ENCODE data around the gene CTDP1. TPM values are rescaled to one million over a fixed set of nuclear protein-coding genes. Genes with fewer than 3 reads are reported as not detected.

Gene CTDP1
- total RNA-seq, 4 donors from 2014 or later, result 12.3 to 21.8 (median 16.5) TPM

DNA sequence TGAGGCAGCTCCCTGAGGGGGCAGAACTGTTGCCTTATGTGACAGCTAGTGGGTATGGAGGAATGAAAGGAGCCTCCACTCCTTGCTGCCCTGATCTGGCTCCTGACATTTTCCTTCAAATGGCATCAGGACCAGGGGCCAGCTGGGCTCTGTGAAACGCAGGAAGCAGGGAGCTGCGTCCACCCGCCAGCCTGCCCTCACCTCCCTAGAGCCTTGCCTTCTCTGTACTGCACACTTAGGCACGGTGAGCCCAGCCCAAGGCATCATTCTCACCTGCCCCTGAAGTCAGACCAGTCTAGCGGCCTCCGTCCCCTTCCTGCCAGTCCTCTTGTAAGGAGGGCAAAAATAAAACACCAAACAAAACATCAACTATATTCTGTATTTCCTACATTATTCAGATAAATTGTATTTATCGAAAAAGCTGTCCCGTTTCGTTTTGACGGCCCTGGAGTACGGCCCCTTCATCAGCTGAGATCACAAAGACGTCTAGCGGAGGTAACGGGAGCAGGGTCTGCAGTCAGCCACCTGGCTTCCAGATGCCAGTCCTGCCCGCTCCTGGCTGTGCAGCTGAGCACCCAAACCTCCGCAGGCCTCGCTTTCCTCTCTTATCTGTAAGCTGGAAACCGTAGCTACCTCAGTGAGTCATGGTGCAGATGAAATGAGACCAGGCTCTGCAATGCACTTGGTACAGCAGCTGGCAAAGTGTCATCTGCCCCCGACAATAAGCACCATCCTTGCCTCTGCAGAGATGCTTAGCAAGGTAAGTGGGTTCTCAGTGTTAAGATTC, 6.9 kb upstream of the CTDP1 start:
- intact Hi-C loops (cut with DNase I; ENCODE audit: low total_unique reads) (no loop called here), in situ Hi-C loops (cut with MboI; ENCODE audit: low sequenced_read_pairs in 4 of 4) (no loop called here)
- ATAC-seq, result no peak
- Histone ChIP-seq H3K27me3 (no peaks in the 10 kb centered on the region), H3K36me3 (no peaks in the 10 kb centered on the region), H3K4me1 (peaks cover under 1 to 8% of the 10 kb centered on the region in 2 donors), H3K4me3 (no peak overlapping the region), H3K27ac (no peak overlapping the region), H3K9me3 (no peaks in the 10 kb centered on the region)
- TF ChIP-seq, protein P1, sequence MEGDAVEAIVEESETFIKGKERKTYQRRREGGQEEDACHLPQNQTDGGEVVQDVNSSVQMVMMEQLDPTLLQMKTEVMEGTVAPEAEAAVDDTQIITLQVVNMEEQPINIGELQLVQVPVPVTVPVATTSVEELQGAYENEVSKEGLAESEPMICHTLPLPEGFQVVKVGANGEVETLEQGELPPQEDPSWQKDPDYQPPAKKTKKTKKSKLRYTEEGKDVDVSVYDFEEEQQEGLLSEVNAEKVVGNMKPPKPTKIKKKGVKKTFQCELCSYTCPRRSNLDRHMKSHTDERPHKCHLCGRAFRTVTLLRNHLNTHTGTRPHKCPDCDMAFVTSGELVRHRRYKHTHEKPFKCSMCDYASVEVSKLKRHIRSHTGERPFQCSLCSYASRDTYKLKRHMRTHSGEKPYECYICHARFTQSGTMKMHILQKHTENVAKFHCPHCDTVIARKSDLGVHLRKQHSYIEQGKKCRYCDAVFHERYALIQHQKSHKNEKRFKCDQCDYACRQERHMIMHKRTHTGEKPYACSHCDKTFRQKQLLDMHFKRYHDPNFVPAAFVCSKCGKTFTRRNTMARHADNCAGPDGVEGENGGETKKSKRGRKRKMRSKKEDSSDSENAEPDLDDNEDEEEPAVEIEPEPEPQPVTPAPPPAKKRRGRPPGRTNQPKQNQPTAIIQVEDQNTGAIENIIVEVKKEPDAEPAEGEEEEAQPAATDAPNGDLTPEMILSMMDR (IDR thresholded peaks at IDR 0.05 in 4 of 5, conservative IDR thresholded peaks at IDR 0.05 in 1 of 5), result no peak
- no peak for TF ChIP-seq POLR2A (IDR thresholded peaks at IDR 0.05)
- no peak for DNase-seq

DNA sequence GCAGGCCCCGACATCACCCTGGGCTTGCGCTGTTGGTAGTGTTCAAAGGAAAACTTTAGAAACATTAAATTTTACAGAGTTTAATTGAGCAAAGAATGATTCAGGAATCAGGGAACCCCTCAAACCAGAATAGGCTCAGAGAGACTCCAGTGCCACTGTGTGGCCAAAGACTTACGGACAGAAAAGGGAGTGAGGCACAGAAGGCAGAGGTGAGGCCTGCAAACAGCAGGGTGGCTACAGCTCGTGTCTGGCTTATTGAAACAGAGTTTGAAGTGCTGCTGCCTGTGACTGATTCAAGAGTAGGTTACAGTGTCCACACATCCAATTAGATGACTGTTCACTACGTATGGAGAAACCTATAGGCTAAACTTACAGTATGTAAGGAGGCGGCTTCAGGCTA, 2.4 kb upstream of the CTDP1 start:
- TF ChIP-seq, protein P1 (IDR thresholded peaks at IDR 0.05 in 4 of 5, conservative IDR thresholded peaks at IDR 0.05 in 1 of 5), result no peak
- no peak for TF ChIP-seq POLR2A (IDR thresholded peaks at IDR 0.05)
- intact Hi-C loops (cut with DNase I; ENCODE audit: low total_unique reads) (loop anchor here (5.0 kb wide), 2 partner anchors 45 to 310 kb away; partner anchors contain the start of gene TXNL4A), in situ Hi-C loops (cut with MboI; ENCODE audit: low sequenced_read_pairs in 4 of 4) (no loop called here)
- H3K27ac ChIP-seq, result peak overlapping the region in 1 of 4 donors; percentile 98
- H3K27me3 ChIP-seq, result no peaks in the 10 kb centered on the region
- ATAC-seq (no peak), DNase-seq (no peak)
- peaks cover 25 to 29% of the 10 kb centered on the region in 2 donors for H3K4me1 ChIP-seq
- H3K9me3 ChIP-seq, result no peaks in the 10 kb centered on the region
- H3K4me3 ChIP-seq, result no peak overlapping the region
- H3K36me3 ChIP-seq, result no peaks in the 10 kb centered on the region

DNA sequence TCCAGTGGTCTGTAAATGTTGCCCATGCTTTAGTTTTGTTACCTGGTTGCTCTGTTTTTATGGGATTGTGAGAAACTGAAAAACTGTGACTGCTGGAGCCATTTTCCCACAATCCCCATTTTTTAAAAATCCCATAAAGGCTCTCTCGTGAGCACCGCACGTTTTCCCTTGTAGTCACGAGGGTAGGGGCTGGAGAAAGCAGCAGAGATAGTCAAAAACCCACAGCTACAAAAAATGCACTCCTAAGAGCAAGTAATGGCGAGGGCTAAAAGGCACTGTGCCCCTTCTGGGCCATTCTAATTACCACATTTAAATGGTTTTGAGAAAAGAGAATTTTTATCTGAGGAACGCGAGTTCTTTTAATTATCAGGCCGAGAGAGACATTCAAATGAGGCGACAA, 1.8 kb upstream of the CTDP1 start:
- H3K27ac ChIP-seq, result peak overlapping the region; percentile 94 to 99 (median 96)
- in situ Hi-C loops (cut with MboI; ENCODE audit: low sequenced_read_pairs in 4 of 4) (no loop called here), intact Hi-C loops (cut with DNase I; ENCODE audit: low total_unique reads) (loop anchor here (2.0 to 5.0 kb wide), 3 partner anchors 44 to 309 kb away; partner anchors contain the start of genes NFATC1 and TXNL4A)
- ATAC-seq (no peak), DNase-seq (no peak)
- TF ChIP-seq POLR2A (IDR thresholded peaks at IDR 0.05), result no peak
- TF ChIP-seq, protein P1 (IDR thresholded peaks at IDR 0.05 in 4 of 5, conservative IDR thresholded peaks at IDR 0.05 in 1 of 5), result no peak
- no peaks in the 10 kb centered on the region for H3K9me3 ChIP-seq
- H3K36me3 ChIP-seq, result no peaks in the 10 kb centered on the region
- peak overlapping the region in 3 of 4 donors; percentile 77 to 90 (median 83) for H3K4me3 ChIP-seq
- H3K4me1 ChIP-seq, result peaks cover 25 to 29% of the 10 kb centered on the region in 2 donors
- no peaks in the 10 kb centered on the region for H3K27me3 ChIP-seq

DNA sequence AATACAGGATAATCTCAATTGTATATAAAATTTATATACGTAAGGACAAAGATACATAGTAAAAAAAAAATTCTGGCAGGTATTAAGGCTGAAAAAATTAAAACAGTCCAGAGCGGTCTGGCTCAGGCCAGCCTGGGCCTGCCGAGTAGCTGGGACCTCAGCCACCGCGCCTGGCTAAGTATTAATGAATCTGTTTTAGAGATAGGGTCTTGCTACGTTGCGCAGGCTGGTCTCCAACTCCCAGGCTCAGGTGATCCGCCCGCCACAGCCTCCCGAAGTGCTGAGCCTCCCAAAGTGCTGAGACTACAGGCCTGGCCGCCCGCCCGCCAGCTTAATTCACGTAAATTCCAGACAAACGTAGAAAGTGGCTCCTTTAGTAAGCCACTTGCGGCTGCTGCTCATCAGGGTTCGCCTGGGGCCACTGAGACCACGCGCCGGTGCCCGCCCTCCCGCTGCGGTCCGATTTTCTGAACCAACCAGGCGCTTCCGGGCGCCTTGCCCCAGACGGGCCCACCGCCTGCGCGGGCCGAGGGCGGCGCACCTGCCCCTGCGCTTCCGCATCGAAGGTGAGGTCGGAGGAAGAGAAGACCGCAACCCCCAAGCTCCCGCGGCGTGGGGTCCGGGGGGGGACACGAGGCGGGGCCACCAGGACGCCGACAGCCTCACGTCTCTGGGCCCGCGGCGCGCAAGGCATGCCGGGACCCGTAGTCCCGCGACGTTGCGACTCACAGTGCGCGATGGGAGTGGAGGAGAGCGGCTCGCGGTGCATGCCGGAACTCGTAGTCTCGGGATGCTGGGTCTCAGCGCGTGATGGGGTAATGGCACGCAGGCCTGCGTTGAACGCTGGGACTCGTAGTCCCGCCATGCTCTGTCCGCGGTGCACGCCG, 695 bp upstream of the CTDP1 start:
- no peaks in the 10 kb centered on the region for H3K36me3 ChIP-seq
- intact Hi-C loops (cut with DNase I; ENCODE audit: low total_unique reads) (loop anchor here (1.0 to 5.0 kb wide), 6 partner anchors 43 to 610 kb away; partner anchors contain the start of genes ATP9B, NFATC1 and TXNL4A), in situ Hi-C loops (cut with MboI; ENCODE audit: low sequenced_read_pairs in 4 of 4) (no loop called here)
- H3K4me3 ChIP-seq, result peak overlapping the region; percentile 64 to 90 (median 80)
- no peaks in the 10 kb centered on the region for H3K9me3 ChIP-seq
- H3K27me3 ChIP-seq, result no peaks in the 10 kb centered on the region
- ATAC-seq (peak; percentile 93 to 96), DNase-seq (peak; percentile 99)
- peak overlapping the region; percentile 94 to 99 (median 96) for H3K27ac ChIP-seq
- TF ChIP-seq, protein P1 (IDR thresholded peaks at IDR 0.05 in 4 of 5, conservative IDR thresholded peaks at IDR 0.05 in 1 of 5), result no peak
- peak; percentile 77 to 78 for TF ChIP-seq POLR2A (IDR thresholded peaks at IDR 0.05)
- peaks cover 25 to 29% of the 10 kb centered on the region in 2 donors for H3K4me1 ChIP-seq

Measured in gastrocnemius medialis (tissue), 4 donors.